ENCODE data around the gene DECR2. TPM values are rescaled to one million over a fixed set of nuclear protein-coding genes. Genes with fewer than 3 reads are reported as not detected.

DECR2 gene
- total and polyA plus RNA-seq, 2 of the 13 experiments (the other 11 are each of a cell fraction or from before 2014, with no cell fraction given) = 36.3 to 44.6 TPM

GRCh38 chr16:370443-370842, 31.2 kb upstream of the DECR2 start, which contains the start of gene MRPL28 (continued):
- no peak for TF ChIP-seq MTERF4 (CRISPR knock-in tag; IDR thresholded peaks at IDR 0.05)
- no peak for TF ChIP-seq ETS1 (CRISPR knock-in tag; IDR thresholded peaks at IDR 0.05)
- no peak for TF ChIP-seq TEF (CRISPR knock-in tag; IDR thresholded peaks at IDR 0.05)
- no peak for TF ChIP-seq MEIS1 (CRISPR knock-in tag; IDR thresholded peaks at IDR 0.05; ENCODE audit: borderline replicate concordance)
- no peak for TF ChIP-seq MBD4 (IDR thresholded peaks at IDR 0.05; ENCODE audit: borderline replicate concordance, low read length)
- TF ChIP-seq GATAD1 (CRISPR knock-in tag; IDR thresholded peaks at IDR 0.05) = peak; percentile 68
- TF ChIP-seq GTF3A (CRISPR knock-in tag; conservative IDR thresholded peaks at IDR 0.05) = no peak
- TF ChIP-seq ZNF761 (CRISPR knock-in tag; conservative IDR thresholded peaks at IDR 0.05) = no peak
- no peak for TF ChIP-seq ZNF784 (CRISPR knock-in tag; IDR thresholded peaks at IDR 0.05; ENCODE audit: borderline replicate concordance)
- no peak for TF ChIP-seq NR1H2 (CRISPR knock-in tag; IDR thresholded peaks at IDR 0.05; ENCODE audit: borderline replicate concordance, low read depth)
- TF ChIP-seq PHF20 (CRISPR knock-in tag; IDR thresholded peaks at IDR 0.05) = peak; percentile 49; the same call in 1 of the 2 replicates
- TF ChIP-seq SMARCE1 (IDR thresholded peaks at IDR 0.05; ENCODE audit: borderline replicate concordance) = no peak
- TF ChIP-seq SIN3B (IDR thresholded peaks at IDR 0.05; ENCODE audit: low read length) = no peak; the same call in 1 of the 2 replicates
- no peak for TF ChIP-seq PTBP1 (IDR thresholded peaks at IDR 0.05; ENCODE audit: low read depth, low read length, poor library complexity, severe bottlenecking)
- no peak for TF ChIP-seq ZNF83 (CRISPR knock-in tag; IDR thresholded peaks at IDR 0.05; ENCODE audit: borderline replicate concordance)
- TF ChIP-seq MED1 (CRISPR knock-in tag; IDR thresholded peaks at IDR 0.05) = peak; percentile 27; the same call in 1 of the 2 replicates
- no peak for TF ChIP-seq SRSF4 (IDR thresholded peaks at IDR 0.05; ENCODE audit: low read depth, low read length, poor library complexity, severe bottlenecking)
- TF ChIP-seq BHLHE40 (IDR thresholded peaks at IDR 0.05; ENCODE audit: low read length) = peak; percentile 83
- no peak for TF ChIP-seq ZNF644 (CRISPR knock-in tag; IDR thresholded peaks at IDR 0.05; ENCODE audit: low read depth)
- no peak for TF ChIP-seq PRDM4 (CRISPR knock-in tag; IDR thresholded peaks at IDR 0.05; ENCODE audit: borderline replicate concordance)
- TF ChIP-seq ZUFSP (CRISPR knock-in tag; IDR thresholded peaks at IDR 0.05; ENCODE audit: borderline replicate concordance) = no peak
- 0 out of 2 replicates have a peak, but pooled peaks have one; percentile 18 for TF ChIP-seq DMAP1 (CRISPR knock-in tag; IDR thresholded peaks at IDR 0.05)
- no peak for TF ChIP-seq GLI4 (CRISPR knock-in tag; IDR thresholded peaks at IDR 0.05; ENCODE audit: borderline replicate concordance)

Data from HepG2 (cell line).